ENCODE results near the gene CHPF2.

Gene CHPF2

DNA sequence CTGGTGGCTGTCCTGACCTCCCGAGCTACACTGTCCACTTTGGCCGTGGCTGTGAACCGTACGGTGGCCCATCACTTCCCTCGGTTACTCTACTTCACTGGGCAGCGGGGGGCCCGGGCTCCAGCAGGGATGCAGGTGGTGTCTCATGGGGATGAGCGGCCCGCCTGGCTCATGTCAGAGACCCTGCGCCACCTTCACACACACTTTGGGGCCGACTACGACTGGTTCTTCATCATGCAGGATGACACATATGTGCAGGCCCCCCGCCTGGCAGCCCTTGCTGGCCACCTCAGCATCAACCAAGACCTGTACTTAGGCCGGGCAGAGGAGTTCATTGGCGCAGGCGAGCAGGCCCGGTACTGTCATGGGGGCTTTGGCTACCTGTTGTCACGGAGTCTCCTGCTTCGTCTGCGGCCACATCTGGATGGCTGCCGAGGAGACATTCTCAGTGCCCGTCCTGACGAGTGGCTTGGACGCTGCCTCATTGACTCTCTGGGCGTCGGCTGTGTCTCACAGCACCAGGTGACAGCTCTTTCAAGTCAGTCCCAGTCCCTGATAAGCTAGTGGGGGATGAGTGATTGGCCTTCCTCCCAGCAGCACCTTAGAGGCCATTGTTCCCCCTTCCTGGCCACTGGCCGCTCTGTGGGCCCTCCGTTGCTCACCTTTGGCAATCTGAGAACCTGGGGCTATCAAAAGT is 3.0 kb downstream of the CHPF2 start:
- DNase-seq = no peak

DNA sequence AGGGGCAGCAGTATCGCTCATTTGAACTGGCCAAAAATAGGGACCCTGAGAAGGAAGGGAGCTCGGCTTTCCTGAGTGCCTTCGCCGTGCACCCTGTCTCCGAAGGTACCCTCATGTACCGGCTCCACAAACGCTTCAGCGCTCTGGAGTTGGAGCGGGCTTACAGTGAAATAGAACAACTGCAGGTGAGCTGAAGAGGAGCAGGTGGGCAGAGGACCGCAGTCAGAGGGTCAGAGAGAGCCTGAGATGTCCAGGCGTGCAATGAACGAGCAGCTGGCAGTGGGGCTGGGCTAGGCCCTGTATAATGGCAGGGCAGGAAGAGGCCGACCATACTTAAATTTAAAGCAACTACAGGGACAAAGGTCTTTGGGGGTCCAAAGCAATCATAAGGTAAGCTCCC is 4.1 kb downstream of the CHPF2 start:
- DNase-seq = no peak

DNA sequence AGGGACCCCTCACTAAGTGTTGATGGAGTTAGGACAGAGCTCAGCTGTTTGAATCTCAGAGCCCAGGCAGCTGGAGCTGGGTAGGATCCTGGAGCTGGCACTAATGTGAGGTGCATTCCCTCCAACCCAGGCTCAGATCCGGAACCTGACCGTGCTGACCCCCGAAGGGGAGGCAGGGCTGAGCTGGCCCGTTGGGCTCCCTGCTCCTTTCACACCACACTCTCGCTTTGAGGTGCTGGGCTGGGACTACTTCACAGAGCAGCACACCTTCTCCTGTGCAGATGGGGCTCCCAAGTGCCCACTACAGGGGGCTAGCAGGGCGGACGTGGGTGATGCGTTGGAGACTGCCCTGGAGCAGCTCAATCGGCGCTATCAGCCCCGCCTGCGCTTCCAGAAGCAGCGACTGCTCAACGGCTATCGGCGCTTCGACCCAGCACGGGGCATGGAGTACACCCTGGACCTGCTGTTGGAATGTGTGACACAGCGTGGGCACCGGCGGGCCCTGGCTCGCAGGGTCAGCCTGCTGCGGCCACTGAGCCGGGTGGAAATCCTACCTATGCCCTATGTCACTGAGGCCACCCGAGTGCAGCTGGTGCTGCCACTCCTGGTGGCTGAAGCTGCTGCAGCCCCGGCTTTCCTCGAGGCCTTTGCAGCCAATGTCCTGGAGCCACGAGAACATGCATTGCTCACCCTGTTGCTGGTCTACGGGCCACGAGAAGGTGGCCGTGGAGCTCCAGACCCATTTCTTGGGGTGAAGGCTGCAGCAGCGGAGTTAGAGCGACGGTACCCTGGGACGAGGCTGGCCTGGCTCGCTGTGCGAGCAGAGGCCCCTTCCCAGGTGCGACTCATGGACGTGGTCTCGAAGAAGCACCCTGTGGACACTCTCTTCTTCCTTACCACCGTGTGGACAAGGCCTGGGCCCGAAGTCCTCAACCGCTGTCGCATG is 5.2 kb downstream of the CHPF2 start:
- no peak for DNase-seq

DNA sequence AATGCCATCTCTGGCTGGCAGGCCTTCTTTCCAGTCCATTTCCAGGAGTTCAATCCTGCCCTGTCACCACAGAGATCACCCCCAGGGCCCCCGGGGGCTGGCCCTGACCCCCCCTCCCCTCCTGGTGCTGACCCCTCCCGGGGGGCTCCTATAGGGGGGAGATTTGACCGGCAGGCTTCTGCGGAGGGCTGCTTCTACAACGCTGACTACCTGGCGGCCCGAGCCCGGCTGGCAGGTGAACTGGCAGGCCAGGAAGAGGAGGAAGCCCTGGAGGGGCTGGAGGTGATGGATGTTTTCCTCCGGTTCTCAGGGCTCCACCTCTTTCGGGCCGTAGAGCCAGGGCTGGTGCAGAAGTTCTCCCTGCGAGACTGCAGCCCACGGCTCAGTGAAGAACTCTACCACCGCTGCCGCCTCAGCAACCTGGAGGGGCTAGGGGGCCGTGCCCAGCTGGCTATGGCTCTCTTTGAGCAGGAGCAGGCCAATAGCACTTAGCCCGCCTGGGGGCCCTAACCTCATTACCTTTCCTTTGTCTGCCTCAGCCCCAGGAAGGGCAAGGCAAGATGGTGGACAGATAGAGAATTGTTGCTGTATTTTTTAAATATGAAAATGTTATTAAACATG is 6.0 kb downstream of the CHPF2 start:
- DNase-seq = no peak

DNA sequence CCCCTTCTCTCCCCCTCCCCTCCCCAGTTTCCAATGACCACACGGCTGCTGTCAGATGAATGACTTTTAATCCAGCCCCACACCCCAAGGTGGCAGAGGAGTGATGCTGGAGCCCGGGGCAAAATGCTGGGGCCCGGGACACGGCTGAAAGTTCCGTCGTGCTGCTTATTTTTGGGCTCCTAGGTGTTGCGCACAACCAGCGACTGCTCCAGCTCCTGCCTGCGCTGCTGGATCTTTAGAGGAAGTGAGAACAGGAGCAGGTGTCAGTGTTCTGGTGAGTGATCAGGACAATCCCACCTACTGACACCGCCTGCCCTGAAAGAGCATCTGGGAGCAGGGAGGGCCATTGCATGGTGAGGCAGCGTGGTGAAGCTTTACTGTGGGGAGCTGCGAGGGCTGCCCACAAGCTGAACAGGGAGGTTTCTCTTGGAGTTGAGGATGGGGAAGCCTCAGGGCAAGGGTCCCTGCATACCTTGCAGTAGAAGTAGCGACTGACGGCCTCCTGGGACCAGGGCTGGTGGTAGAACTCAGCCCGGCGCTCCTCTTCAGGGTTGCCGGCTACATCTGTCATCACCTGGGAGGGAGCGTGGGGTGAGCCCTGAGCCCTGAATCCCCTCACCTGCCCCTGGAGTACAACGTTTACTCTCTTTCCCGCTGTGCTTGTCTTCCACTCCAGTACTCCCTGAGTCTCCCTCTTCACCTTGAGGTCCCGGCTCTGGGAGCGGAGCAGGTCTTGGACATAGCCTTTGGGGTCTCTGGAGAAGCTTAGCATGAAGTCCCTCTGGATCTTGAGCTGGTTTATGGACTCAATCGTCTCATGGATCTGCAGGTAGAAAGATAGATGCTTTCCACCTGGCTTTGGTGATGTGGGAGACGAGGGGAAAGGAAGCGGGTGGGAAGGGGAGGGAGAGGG is 6.9 kb downstream of the CHPF2 start:
- DNase-seq = no peak

DNA sequence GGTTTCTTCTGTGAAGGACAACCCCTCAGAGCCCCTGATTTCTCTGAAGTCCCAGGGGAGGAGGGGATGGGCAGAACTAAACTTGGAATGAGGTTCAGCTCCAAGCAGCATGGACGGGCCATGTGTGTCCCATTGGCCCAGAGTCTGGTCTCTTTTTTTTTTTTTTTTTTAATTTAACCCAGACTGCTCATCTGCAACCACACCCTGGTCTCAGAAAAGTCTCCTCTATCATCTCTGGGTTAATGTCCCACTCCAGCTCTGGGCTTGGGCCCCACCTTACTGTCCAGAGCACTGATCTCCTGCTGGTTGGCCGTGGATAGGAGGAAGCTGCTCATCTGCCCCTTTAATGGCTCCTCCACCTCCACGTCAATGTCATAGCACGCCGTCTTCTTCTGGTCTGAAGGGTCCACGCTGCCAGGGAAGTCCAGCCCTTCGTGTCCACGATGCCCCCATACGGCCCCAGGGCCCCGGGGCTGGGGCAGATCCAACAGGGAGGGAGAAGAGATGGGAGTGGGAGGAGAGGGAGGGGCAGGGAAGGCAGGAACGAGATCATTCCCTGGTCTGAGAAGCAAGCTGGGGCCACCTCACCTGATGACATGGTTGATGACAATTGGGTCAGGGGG is 7.7 kb downstream of the CHPF2 start:
- DNase-seq = no peak

DNA sequence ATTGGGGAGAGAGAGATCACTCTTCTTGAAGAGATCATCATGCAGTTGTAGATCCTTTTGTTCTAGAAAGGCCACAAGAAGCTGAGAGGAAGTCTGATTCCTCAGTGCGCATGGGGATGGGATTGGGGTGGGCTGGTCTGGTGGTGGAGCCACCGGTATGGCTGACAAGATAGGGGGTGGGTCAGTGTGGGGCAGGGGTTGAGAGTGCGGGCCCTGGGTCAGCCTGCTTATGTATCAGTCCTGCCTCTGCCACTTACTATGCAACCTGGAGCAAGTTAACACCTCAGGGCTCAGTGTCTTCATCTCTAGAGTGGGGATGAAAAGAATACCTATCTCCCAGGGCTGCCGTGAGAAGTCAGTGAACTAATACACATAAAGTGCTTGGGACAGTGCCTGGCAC is 8.3 kb downstream of the CHPF2 start:
- DNase-seq = no peak

DNA sequence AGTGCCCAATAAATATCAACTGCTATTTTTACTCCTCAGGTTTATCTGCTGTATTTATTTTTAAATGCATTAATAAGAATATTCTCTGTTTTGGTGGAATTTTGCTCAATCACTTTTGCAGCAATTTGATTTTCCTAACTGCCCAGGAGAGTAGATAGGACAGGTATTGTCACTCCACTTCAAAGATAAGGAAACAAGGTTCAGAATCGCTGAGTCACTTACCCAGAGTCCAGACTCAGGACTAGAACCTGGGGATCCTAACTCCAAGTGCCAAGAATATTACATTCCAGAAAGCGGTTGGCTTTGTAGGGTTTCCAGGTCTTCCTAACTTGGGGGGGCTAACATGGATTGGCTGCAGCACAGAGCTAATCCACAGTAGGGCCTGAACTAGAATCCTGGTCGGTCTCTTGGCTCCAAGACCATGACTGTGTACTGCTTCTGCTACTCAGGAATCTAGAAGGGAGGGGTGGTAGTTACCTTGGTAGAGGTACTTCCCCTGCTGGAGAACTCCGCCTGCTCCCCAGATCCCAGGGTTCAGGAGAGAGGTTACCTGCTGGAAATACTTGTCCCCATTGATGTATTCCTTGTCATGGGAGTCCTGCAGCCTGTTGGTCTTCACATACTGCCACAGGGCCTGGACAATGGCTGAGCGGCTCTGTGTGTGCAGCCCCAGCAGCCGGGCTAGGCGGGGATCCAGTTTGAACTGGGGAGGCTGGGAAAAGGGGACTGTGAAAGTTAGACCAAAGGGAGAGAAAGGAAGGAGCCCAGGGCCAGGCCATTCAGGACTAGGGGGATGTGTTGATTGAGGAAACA is 8.9 kb downstream of the CHPF2 start:
- DNase-seq = no peak

DNA sequence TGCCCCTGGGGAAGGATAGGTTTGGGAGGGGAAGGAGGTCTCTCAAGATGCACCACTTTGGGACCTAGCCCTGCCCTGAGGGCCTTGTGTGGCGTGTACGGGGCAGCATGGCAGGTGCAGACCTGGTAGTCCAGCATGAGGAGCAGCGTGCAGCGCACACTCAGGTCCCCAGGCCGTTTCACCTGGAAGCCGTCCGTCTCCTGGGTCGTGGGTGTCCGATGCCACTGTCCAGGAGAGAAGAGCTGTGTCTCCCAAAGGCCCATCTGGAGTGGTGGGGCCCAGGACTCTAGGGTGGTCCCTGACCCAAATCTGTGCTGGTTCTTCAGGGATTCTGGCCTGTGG is 9.4 kb downstream of the CHPF2 start:
- no peak for DNase-seq

DNA sequence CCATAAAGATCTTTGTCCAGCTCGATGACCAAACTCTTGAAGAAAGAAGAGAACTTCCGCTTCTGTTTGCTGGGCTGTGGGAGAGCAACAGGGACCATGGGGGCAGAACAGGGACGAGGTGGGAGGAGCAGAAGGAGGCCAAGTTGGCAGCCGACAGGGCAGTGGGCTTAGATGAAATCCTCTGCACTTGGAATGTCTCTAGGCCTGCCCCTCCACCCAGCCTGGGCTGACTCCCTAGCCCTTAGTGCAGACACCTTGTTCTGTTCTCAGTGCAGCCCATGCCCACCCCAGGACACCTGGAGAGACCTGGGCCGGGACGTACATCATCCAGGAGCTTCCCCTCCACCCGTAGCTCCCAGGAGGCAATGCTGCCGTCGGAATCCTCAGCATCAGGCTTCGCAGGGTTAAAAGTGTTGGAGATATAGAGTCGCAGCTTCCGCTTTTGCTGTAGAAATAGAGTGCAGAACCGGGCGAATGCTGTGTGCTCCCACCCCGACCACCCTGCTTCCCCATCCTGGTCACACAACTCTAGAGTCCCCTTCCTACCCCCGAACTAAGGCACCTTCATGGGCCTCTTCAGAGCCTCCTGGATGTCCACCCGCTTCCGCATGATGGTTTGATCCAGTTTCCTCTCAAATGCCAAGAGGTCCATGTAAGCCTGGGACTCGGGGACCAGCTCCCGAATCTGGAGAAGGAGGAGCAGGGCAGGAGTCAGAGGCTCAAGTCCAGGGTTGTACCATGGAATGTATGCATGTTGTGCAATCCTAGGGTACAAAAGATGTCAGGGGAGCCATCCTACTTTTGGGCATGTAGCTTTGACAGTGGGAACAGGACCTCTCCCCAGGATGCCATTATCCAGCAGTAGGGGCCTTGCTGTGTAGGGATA is 10.1 kb downstream of the CHPF2 start:
- DNase-seq = no peak

DNA sequence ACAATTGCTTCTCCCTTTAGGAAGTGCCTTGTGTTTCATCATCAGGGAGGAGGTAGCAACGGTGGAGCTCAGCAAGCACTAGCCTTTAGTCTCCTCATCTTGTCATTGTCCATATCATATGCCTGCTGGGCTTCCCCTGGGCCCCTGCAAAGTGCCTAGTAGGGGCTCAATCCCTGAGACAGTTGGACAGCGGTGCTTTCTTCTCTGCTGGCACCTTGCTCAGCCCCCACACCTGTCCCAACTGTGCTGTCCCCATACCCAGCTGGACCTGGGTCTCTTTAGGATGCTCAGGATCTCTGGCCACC is 10.7 kb downstream of the CHPF2 start:
- no peak for DNase-seq

DNA sequence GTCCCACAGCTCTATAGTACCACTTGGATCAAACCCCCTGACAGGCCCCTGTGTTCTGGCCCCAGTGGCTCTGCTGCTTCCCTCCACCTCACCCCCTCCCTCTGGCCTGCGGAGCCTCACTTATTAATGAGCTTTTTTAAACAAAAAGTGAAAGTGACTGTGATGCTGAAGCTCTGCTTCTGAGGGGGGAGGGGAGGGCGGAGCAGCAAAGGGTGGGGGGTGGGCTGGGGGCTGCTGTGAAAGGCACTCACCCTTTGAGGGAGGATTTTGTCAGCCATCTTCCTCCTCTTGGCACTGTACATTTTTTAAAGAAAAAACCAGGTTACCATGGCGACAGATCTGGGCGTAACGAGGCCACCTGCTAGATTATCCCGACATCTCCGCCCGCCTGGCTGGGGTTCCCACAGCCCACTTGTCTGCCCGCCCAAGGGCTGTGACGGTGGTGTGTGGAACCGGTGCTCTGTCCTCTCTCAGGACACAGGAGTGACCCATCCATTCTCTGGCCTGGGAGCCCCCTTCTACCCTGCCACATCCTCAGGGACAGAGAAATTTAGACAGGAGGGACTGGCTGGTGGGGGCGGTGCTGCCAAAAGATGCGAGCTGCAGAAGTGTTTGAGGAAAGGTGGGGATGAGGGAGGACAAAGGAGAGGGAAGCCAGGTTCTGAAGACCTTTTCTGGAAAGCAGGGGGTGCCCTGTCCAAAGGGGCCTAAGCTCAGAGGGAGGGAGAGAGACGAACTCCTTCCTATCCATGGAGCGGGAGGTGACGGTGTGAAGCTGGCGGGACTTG is 11.3 kb downstream of the CHPF2 start:
- DNase-seq = no peak

DNA sequence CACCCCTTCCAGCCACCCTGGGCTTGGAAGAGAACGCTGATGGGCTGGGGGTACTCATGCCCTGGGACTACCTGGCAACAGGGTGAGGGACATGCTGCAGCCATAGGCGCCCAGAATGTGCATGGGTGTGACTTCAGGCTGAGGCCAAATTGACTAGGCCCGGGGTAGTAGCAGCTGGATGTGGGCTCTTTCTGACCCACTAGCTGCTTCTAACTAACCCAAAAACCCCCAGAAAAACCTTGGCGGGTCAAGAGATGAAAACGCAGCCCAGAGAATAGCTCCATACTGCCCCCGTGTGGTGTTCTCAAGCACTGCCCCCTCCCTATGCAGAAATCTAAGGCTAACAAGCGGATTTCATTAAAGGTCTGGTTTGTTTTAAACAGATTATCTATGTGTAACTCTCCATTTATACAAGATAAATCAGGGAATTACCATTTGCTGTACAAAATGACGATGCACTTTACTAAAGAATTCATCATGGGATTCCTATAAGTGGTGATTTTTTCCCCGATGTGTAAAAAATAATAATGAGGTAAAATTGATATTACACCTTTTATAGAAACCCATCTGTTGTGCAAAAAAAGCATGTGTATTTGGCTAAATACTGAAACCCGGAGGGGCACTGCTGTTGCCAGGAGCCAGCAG is 12.0 kb downstream of the CHPF2 start:
- DNase-seq = no peak

DNA sequence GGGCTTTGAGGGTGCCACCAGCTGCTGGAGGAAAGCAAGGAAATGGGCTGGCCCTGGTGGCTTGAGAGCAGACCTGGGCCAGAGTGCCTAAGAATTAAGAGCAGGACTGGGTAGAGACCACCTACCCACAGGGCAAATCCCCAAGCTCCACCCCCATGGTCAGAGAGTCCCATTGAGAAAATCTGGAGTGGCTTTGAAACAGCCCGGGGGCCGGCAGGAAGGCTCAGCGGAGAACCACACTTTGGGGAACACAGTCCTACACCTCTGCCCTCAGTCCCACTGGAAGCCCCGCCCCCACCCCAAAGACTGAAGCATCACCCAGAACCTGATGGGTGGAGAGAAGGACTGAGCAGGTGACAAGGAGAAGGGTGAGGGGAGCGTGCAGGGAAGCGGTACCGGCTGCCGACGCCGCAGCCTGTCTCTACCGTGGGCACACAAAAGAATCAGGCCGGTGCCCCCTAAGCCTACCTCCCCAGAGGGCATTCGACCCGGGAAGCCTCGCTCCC is 12.6 kb downstream of the CHPF2 start:
- DNase-seq = no peak

DNA sequence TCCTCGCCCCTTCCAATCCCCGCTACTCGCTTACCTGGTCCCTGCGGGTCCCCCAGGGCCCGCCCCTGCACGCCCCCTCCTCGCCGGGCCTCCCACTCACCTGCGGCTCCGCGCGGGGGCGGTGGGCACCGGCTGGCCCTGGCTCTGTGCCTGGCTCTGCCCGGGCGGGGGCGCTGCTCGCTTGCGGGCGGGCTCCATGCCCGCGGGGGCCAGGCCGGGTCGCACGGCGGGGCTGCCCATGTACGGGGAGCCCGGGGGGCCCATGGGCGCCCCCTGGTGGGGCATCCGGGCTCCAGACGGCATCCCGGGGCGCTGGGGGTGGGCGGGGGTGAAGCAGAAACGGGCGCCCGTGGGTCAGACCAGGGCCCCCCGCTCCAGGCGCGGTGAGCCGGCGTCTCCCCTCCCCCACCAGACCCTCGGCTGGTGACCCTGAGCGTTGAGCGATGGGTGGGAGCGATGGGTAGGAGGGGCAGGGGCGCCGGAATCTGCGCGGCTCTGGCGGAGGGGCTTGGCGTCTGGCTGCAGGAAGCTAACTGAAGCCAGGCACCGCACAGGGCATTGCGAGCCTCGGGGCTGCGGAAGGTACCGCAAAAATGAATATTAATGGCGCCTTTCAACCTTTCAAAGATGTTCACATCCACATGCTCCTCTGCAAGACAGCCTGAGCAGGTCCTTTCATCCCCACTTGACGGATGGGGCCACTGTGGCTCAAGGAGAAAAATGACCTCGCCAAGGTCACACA is 13.2 kb downstream of the CHPF2 start:
- peak; percentile 93 for DNase-seq

DNA sequence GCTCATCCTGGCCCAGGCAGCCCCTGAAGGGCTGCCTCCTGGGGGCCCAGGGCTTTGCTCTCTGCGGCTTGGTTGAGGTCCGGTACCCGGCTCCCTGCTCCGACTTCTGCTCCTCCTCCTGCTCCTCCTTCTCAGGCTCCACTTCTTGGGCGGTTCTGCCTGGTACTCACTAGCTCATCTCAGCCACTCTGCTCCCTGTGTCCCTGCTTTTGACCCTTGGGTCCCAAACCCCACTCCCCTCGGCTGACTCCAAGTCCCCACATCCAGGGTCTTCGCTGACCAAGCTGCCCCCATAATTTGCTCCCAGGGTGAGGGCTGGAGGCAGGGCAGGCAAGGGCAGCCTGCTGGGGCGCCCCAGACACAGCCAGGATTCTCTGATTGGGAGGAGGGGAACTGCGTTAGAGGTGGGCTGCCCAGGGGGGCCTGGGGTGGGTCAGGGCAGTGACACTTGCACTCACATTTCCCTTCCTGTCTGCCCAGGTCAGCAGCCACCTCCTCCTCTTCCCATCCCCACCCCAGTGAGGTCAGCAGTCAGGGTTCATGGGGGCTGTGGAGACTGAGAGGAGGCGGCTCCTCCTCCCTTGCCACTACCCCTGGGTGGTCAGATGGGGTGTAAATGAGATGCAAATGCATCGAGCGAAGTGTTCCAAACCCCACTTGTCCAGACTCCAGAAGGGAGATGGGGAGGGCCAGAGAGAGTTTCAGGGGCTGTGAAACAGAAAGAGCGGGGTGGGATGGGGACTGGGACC is 14.0 kb downstream of the CHPF2 start:
- DNase-seq = no peak

DNA sequence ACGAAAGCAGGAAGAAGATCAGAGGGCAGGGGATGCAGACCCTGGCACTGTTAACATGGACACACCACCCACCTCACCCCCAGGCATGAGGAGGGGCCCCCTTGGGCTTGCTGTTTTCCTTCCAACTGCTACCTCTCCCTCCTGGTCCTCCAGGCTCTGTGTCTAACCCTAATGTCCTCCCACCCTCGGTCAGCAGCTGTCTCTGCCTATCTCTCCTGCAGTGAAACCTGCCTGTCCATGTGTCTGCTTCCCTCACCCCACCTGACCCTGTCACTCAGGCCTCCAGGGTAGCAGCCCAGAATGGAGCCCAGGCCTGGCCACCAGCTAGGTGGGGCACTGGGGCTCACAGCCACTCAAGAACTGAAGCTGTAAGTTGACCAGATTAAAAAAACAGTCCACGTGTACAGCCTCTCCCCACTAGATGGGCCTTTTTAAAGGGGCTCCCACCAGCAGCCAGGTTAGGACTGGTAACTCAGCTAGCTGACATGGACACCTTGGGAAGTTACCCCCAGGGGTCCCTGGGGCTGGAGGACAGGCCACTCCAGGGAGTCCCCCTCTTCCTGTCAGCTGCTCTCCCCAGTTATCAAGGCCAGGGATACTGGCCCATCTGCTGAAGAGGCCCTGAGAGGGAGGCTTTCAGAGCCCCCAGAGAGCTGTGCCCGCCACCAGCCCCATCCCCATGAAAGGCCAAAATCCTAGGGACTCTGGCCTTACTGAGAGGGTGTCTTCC is 14.7 kb downstream of the CHPF2 start:
- DNase-seq = no peak

Data from 8988T (cell line).